SK-N-SH (cell line): ENCODE data around the gene CFAP20DC. TPM values are rescaled to one million over a fixed set of nuclear protein-coding genes. Genes with fewer than 3 reads are reported as not detected.

Source experiments
- CTCF ChIA-PET: fragments of 300-600, 350-600 bp; formaldehyde crosslinking; extraction: SDS; loops from one replicate; lab custom pipeline; 2021; lab: Yijun Ruan, JAX
- POLR2A ChIA-PET: fragments of 350-600 bp; sonication (Branson Sonifier 250); formaldehyde crosslinking; extraction: SDS; loops from one replicate; lab custom pipeline; 2020; ENCODE audit warnings: antibody characterized with exemption, inconsistent platforms; lab: Yijun Ruan, JAX
- DNase-seq: peaks from one replicate; pipeline ENCODE4 v3.0.0; 2012
- H2AFZ ChIP-seq: fragments of 200-600 bp; sonication (generic); 2 replicates; pipeline ENCODE4 v1.8.1; 2016; ENCODE audit warnings: antibody characterized with exemption, mild to moderate bottlenecking, low read depth
- H3F3A ChIP-seq: fragments of 200-600 bp; sonication (generic); replicated peaks from 2 replicates; pipeline ENCODE3; 2016; ENCODE audit warnings: antibody characterized with exemption, mild to moderate bottlenecking; ENCODE audit not compliant: insufficient read depth
- H3K27ac ChIP-seq, 2 experiments: fragments of 200-500 bp in 1 of 2; fragments of 200-600 bp in 1 of 2; sonication (Bioruptor generic) in 1 of 2; sonication (generic), shearing (Covaris generic) in 1 of 2; 2 replicates each; pipeline versions ENCODE4 v1.5.1 to v1.6.1; 2014 to 2016; ENCODE audit warnings: low read depth in 2 of 2, inconsistent platforms in 1 of 2, low read length in 1 of 2, mild to moderate bottlenecking in 1 of 2, mixed read lengths in 1 of 2
- H3K27me3 ChIP-seq: fragments of 200-600 bp; sonication (generic), shearing (Covaris generic); 2 replicates; pipeline ENCODE4 v1.6.1; 2016; ENCODE audit warnings: mixed run types; ENCODE audit not compliant: insufficient read depth
- H3K36me3 ChIP-seq, 2 experiments: fragments of 200-500 bp in 1 of 2; fragments of 200-600 bp in 1 of 2; sonication (Bioruptor generic) in 1 of 2; sonication (generic) in 1 of 2; replicated peaks in 1 of 2; 2 replicates each; pipeline versions ENCODE3 to v1.5.1; 2014 to 2016; ENCODE audit warnings: low read length in 1 of 2, mild to moderate bottlenecking in 1 of 2; ENCODE audit not compliant: insufficient read depth in 2 of 2, control insufficient read depth in 1 of 2
- H3K4me1 ChIP-seq, 2 experiments: fragments of 200-500 bp in 1 of 2; fragments of 200-600 bp in 1 of 2; sonication (Bioruptor generic) in 1 of 2; sonication (generic), shearing (Covaris generic) in 1 of 2; 2 replicates each; pipeline versions ENCODE4 v1.5.1 to v1.6.1; 2014 to 2016; ENCODE audit warnings: low read depth in 1 of 2, low read length in 1 of 2, mixed run types in 1 of 2; ENCODE audit not compliant: insufficient read depth in 2 of 2, control insufficient read depth in 1 of 2
- H3K4me2 ChIP-seq: fragments of 200-600 bp; sonication (generic), shearing (Covaris generic); 2 replicates; pipeline ENCODE4 v1.6.1; 2017; ENCODE audit warnings: mixed run types
- H3K4me3 ChIP-seq, 2 experiments: fragments of 200-500 bp in 1 of 2; fragments of 200-600 bp in 1 of 2; sonication (Bioruptor generic) in 1 of 2; sonication (generic), shearing (Covaris generic) in 1 of 2; 2 replicates each; pipeline versions ENCODE4 v1.5.1 to v1.8.1; 2014 to 2016; ENCODE audit warnings: low read depth in 2 of 2, inconsistent platforms in 1 of 2, low read length in 1 of 2, mild to moderate bottlenecking in 1 of 2, mixed read lengths in 1 of 2, moderate library complexity in 1 of 2
- H3K79me2 ChIP-seq: fragments of 200-600 bp; sonication (generic); 2 replicates; pipeline ENCODE4 v1.8.1; 2017; ENCODE audit warnings: mild to moderate bottlenecking; ENCODE audit not compliant: insufficient read depth
- H3K9ac ChIP-seq: fragments of 200-600 bp; sonication (generic); 2 replicates; pipeline ENCODE4 v1.6.1; 2017; ENCODE audit warnings: mixed run types
- H3K9me2 ChIP-seq: fragments of 200-600 bp; sonication (generic); 2 replicates; pipeline ENCODE4 v1.6.1; 2017; ENCODE audit warnings: mixed run types
- H3K9me3 ChIP-seq: fragments of 200-600 bp; sonication (generic); 2 replicates; pipeline ENCODE4 v1.6.1; 2017; ENCODE audit warnings: mixed run types, mild to moderate bottlenecking, moderate library complexity
- H4K20me1 ChIP-seq: fragments of 200-600 bp; sonication (generic); 2 replicates; pipeline ENCODE4 v1.6.1; 2017; ENCODE audit warnings: mild to moderate bottlenecking, mixed run types; ENCODE audit not compliant: insufficient read depth
- CHD2 ChIP-seq: fragments of 150-350 bp; IDR thresholded peaks from 2 replicates; pipeline ENCODE4 v1.6.1; 2018; ENCODE audit warnings: low read length; ENCODE audit not compliant: partially characterized antibody
- EP300 ChIP-seq, 2 experiments: IDR thresholded peaks; 2 replicates each; pipeline versions ENCODE4 v1.4.0 to v1.6.1; 2012; ENCODE audit warnings: borderline replicate concordance in 1 of 2, low read depth in 1 of 2, low read length in 1 of 2
- FOXJ3 ChIP-seq: sonication (generic); formaldehyde crosslinking; IDR thresholded peaks from 2 replicates; pipeline ENCODE4 v1.5.1; 2020; ENCODE audit warnings: mild to moderate bottlenecking, missing genetic modification reagents
- GATA2 ChIP-seq: sonication (generic); formaldehyde crosslinking; IDR thresholded peaks from 2 replicates; pipeline ENCODE4 v1.5.0; 2020; ENCODE audit warnings: mild to moderate bottlenecking, missing genetic modification reagents
- MEF2A ChIP-seq: IDR thresholded peaks from 2 replicates; pipeline ENCODE4 v1.4.0; 2012; ENCODE audit warnings: low read depth, borderline replicate concordance
- NFIC ChIP-seq: IDR thresholded peaks from 2 replicates; pipeline ENCODE4 v1.4.0; 2012; ENCODE audit warnings: borderline replicate concordance
- NRF1 ChIP-seq: IDR thresholded peaks from 2 replicates; pipeline ENCODE4 v1.6.1; 2012; ENCODE audit warnings: low read depth, mild to moderate bottlenecking, low read length
- PBX3 ChIP-seq: IDR thresholded peaks from 2 replicates; pipeline ENCODE4; 2012
- RAD21 ChIP-seq: IDR thresholded peaks from 2 replicates; pipeline ENCODE4 v1.6.1; 2012; ENCODE audit warnings: mild to moderate bottlenecking, low read length
- RCOR1 ChIP-seq: fragments of 150-350 bp; IDR thresholded peaks from 2 replicates; pipeline ENCODE4 v1.6.1; 2017; ENCODE audit warnings: antibody characterized with exemption, low read length
- RFX5 ChIP-seq: IDR thresholded peaks from 2 replicates; pipeline ENCODE4 v1.6.1; 2012; ENCODE audit warnings: mild to moderate bottlenecking, improper control_type of control experiment, low read length
- RXRA ChIP-seq: IDR thresholded peaks from 2 replicates; pipeline ENCODE4 v1.4.0; 2012; ENCODE audit warnings: low read depth, mild to moderate bottlenecking, borderline replicate concordance
- SIN3A ChIP-seq: IDR thresholded peaks from 2 replicates; pipeline ENCODE4 v1.6.1; 2012; ENCODE audit warnings: low read depth, mild to moderate bottlenecking, low read length, moderate library complexity, borderline replicate concordance
- SMC3 ChIP-seq: IDR thresholded peaks from 2 replicates; pipeline ENCODE4 v1.6.1; 2012; ENCODE audit warnings: low read depth, low read length, improper control_type of control experiment
- TCF12 ChIP-seq: IDR thresholded peaks from 2 replicates; pipeline ENCODE4 v1.4.0; 2012
- WGBS: methylation state at CpG from one replicate; pipeline ENCODE4 v1.1.6; 2017; ENCODE audit warnings: low lambda C conversion rate; 5-methylcytosine and 5-hydroxymethylcytosine counted together
- polyA plus RNA-seq, 3 experiments: library from polyadenylated mRNA; depleted of rRNA; stranded (reverse); fragments of >200 nt; gene quantifications; 2 replicates each; pipeline ENCODE4 v1.2.3, GENCODE V29; 2012

Gene CFAP20DC
- polyA plus RNA-seq, 1 of the 3 experiments (the other 2 are of a cell fraction), result 1.8 TPM

- Histone ChIP-seq H2AFZ (no peak overlapping the region), H3K36me3 (no peaks in the 10 kb centered on the region), H3F3A (no peaks in the 10 kb centered on the region), H3K9me3 (no peaks in the 10 kb centered on the region), H3K27ac (peak overlapping the region in 1 of 2 experiments; percentile 31; a peak in 1 of 4 replicates), H4K20me1 (no peaks in the 10 kb centered on the region), H3K9ac (no peak overlapping the region), H3K27me3 (no peaks in the 10 kb centered on the region), H3K9me2 (no peaks in the 10 kb centered on the region), H3K4me2 (no peak overlapping the region), H3K4me3 (no peak overlapping the region), H3K79me2 (no peaks in the 10 kb centered on the region), H3K4me1 (peaks cover 0 to 14% of the 10 kb centered on the region in 2 experiments; a peak in 2 of 4 replicates)
- no peak for TF ChIP-seq NRF1
- TF ChIP-seq GATA2, result peak; percentile 59; the same call in 1 of the 2 replicates
- peak; percentile 21 for DNase-seq
- 73% methylated on average over 1 of the region's 1 CpG for WGBS
- ChIA-PET POLR2A (no interaction called here), CTCF (interaction anchor here (1.3 to 1.4 kb wide), 2 partner anchors 13 to 15 kb away, joined by 4 to 5 read pairs; no protein-coding TSS in a partner anchor)
Observed at GRCh38 chr3:58900386-58900785, 149.4 kb downstream of the CFAP20DC start.

GRCh38 chr3:58899953-58900298 lies 149.9 kb downstream of the CFAP20DC start:
- DNase-seq, result peak; percentile 12
- H4K20me1 ChIP-seq, result no peaks in the 10 kb centered on the region
- no peaks in the 10 kb centered on the region for H3K9me2 ChIP-seq
- no peak overlapping the region for H3K9ac ChIP-seq
- H3K4me1 ChIP-seq, result peaks cover 0 to 14% of the 10 kb centered on the region in 2 experiments; a peak in 2 of 4 replicates
- no peak overlapping the region for H2AFZ ChIP-seq
- H3K27me3 ChIP-seq, result no peaks in the 10 kb centered on the region
- WGBS, result 49% methylated on average over 2 of the region's 2 CpGs
- H3K36me3 ChIP-seq, result no peaks in the 10 kb centered on the region
- H3K9me3 ChIP-seq, result no peaks in the 10 kb centered on the region
- ChIA-PET POLR2A (no interaction called here), CTCF (interaction anchor here (1.2 to 1.4 kb wide), 3 partner anchors 9 to 14 kb away, joined by 3 to 5 read pairs (median 4); no protein-coding TSS in a partner anchor)
- H3K4me3 ChIP-seq, result no peak overlapping the region
- no peak for TF ChIP-seq PBX3
- no peak for TF ChIP-seq RXRA
- TF ChIP-seq RFX5, result no peak
- no peak for TF ChIP-seq SIN3A
- peak overlapping the region in 1 of 2 experiments; percentile 31; a peak in 1 of 4 replicates for H3K27ac ChIP-seq
- no peaks in the 10 kb centered on the region for H3K79me2 ChIP-seq
- no peaks in the 10 kb centered on the region for H3F3A ChIP-seq
- H3K4me2 ChIP-seq, result no peak overlapping the region

- 47% methylated on average over 5 of the region's 8 CpGs for WGBS
- H2AFZ ChIP-seq, result no peak overlapping the region
- H3K27ac ChIP-seq, result peak overlapping the region in 1 of 2 experiments; percentile 14; a peak in 2 of 4 replicates
- no peak overlapping the region for H3K9ac ChIP-seq
- ChIA-PET POLR2A (no interaction called here), CTCF (interaction anchor here (0.9 to 1.4 kb wide), 4 partner anchors 10 to 60 kb away, joined by 3 to 5 read pairs (median 4); no protein-coding TSS in a partner anchor)
- no peaks in the 10 kb centered on the region for H3K27me3 ChIP-seq
- H3K79me2 ChIP-seq, result no peaks in the 10 kb centered on the region
- H3K4me2 ChIP-seq, result no peak overlapping the region
- no peaks in the 10 kb centered on the region for H3K36me3 ChIP-seq
- peak; percentile 36 for DNase-seq
- no peaks in the 10 kb centered on the region for H3F3A ChIP-seq
- H3K9me2 ChIP-seq, result no peaks in the 10 kb centered on the region
- peaks cover 0 to 14% of the 10 kb centered on the region in 2 experiments; a peak in 2 of 4 replicates for H3K4me1 ChIP-seq
- no peak overlapping the region for H3K4me3 ChIP-seq
- H3K9me3 ChIP-seq, result no peaks in the 10 kb centered on the region
- no peaks in the 10 kb centered on the region for H4K20me1 ChIP-seq
- TF ChIP-seq MEF2A (no peak), RAD21 (no peak), SMC3 (no peak), TCF12 (peak; percentile 31; the same call in 1 of the 2 replicates), RCOR1 (no peak), CHD2 (no peak), NFIC (no peak), EP300 (IDR thresholded peaks at IDR 0.05; ENCODE audit: borderline replicate concordance in 1 of 2, low read depth in 1 of 2, low read length in 1 of 2) (no peak), FOXJ3 (no peak)
Observed at GRCh38 chr3:58899159-58899952, 150.5 kb downstream of the CFAP20DC start.
